ENCODE results near the gene HMCN1.

- no peak for TF ChIP-seq CTCF (IDR thresholded peaks at IDR 0.05)
- no peak for TF ChIP-seq POLR2A (IDR thresholded peaks at IDR 0.05)
Measured at GRCh38 chr1:185739967-185740366, 5.8 kb downstream of the HMCN1 start.

Data from adrenal gland (tissue), 5 donors.